ENCODE data around the gene PRSS37.

The PRSS37 gene

GRCh38 chr7:141841385-141841784 lies at the start of gene PRSS37:
TSS of gene PRSS37 (minus strand) at chr7:141841485. CDS start at chr7:141841049, 436 bp downstream.
- no peak within 1 kb of the TSS for H3K9ac ChIP-seq (ENCODE audit: low read length in 5 of 5)
- peaks cover 0 to 5% (median 2%) of the 10 kb centered on the region in 5 donors for H3K9me3 ChIP-seq (ENCODE audit: control insufficient read depth in 5 of 5, low read length in 5 of 5)
- no peaks in the 10 kb centered on the region for H3K4me1 ChIP-seq (ENCODE audit: control insufficient read depth in 5 of 5, insufficient read depth in 5 of 5, low read length in 5 of 5)
- no peaks in the 10 kb centered on the region for H3K27me3 ChIP-seq (ENCODE audit: control insufficient read depth in 5 of 5, insufficient read depth in 4 of 5, low read length in 5 of 5)
- H3K36me3 ChIP-seq (ENCODE audit: control insufficient read depth in 5 of 5, insufficient read depth in 5 of 5, low read length in 5 of 5): no peaks in the 10 kb centered on the region
- H3K4me3 ChIP-seq (ENCODE audit: low read depth in 1 of 5, low read length in 5 of 5): no peak within 1 kb of the TSS
- no peak within 1 kb of the TSS for H3K27ac ChIP-seq (ENCODE audit: low read depth, low read length)

GRCh38 chr7:141889321-141889720 lies 48.0 kb upstream of the PRSS37 start:
- H3K36me3 ChIP-seq (ENCODE audit: control insufficient read depth in 5 of 5, insufficient read depth in 5 of 5, low read length in 5 of 5): no peaks in the 10 kb centered on the region
- H3K9me3 ChIP-seq (ENCODE audit: control insufficient read depth in 5 of 5, low read length in 5 of 5): peaks cover 0 to 4% (median 0%) of the 10 kb centered on the region in 5 donors
- no peaks in the 10 kb centered on the region for H3K4me1 ChIP-seq (ENCODE audit: control insufficient read depth in 5 of 5, insufficient read depth in 5 of 5, low read length in 5 of 5)
- no peaks in the 10 kb centered on the region for H3K27me3 ChIP-seq (ENCODE audit: control insufficient read depth in 5 of 5, insufficient read depth in 4 of 5, low read length in 5 of 5)
- no peak overlapping the region for H3K27ac ChIP-seq (ENCODE audit: low read depth, low read length)
- no peak overlapping the region for H3K4me3 ChIP-seq (ENCODE audit: low read depth in 1 of 5, low read length in 5 of 5)
- H3K9ac ChIP-seq (ENCODE audit: low read length in 5 of 5): no peak overlapping the region

GRCh38 chr7:141884539-141885225 lies 43.4 kb upstream of the PRSS37 start:
- Histone ChIP-seq H3K9ac (ENCODE audit: low read length in 5 of 5) (no peak overlapping the region), H3K9me3 (ENCODE audit: control insufficient read depth in 5 of 5, low read length in 5 of 5) (peaks cover 0 to 7% (median 4%) of the 10 kb centered on the region in 5 donors), H3K27me3 (ENCODE audit: control insufficient read depth in 5 of 5, insufficient read depth in 4 of 5, low read length in 5 of 5) (no peaks in the 10 kb centered on the region)

GRCh38 chr7:141880960-141881359 lies 39.7 kb upstream of the PRSS37 start:
- Histone ChIP-seq H3K27ac (ENCODE audit: low read depth, low read length) (no peak overlapping the region), H3K9ac (ENCODE audit: low read length in 5 of 5) (no peak overlapping the region), H3K9me3 (ENCODE audit: control insufficient read depth in 5 of 5, low read length in 5 of 5) (peaks cover 0 to 11% (median 7%) of the 10 kb centered on the region in 5 donors), H3K4me3 (ENCODE audit: low read depth in 1 of 5, low read length in 5 of 5) (no peak overlapping the region), H3K36me3 (ENCODE audit: control insufficient read depth in 5 of 5, insufficient read depth in 5 of 5, low read length in 5 of 5) (no peaks in the 10 kb centered on the region), H3K4me1 (ENCODE audit: control insufficient read depth in 5 of 5, insufficient read depth in 5 of 5, low read length in 5 of 5) (no peaks in the 10 kb centered on the region), H3K27me3 (ENCODE audit: control insufficient read depth in 5 of 5, insufficient read depth in 4 of 5, low read length in 5 of 5) (no peaks in the 10 kb centered on the region)

More at GRCh38 chr7:141884539-141885225, 43.4 kb upstream of the PRSS37 start:
- H3K4me3 ChIP-seq (ENCODE audit: low read depth in 1 of 5, low read length in 5 of 5): no peak overlapping the region
- no peak overlapping the region for H3K27ac ChIP-seq (ENCODE audit: low read depth, low read length)
- no peaks in the 10 kb centered on the region for H3K36me3 ChIP-seq (ENCODE audit: control insufficient read depth in 5 of 5, insufficient read depth in 5 of 5, low read length in 5 of 5)
- H3K4me1 ChIP-seq (ENCODE audit: control insufficient read depth in 5 of 5, insufficient read depth in 5 of 5, low read length in 5 of 5): no peaks in the 10 kb centered on the region

GRCh38 chr7:141877365-141877764 lies 36.1 kb upstream of the PRSS37 start:
- Histone ChIP-seq H3K36me3 (ENCODE audit: control insufficient read depth in 5 of 5, insufficient read depth in 5 of 5, low read length in 5 of 5) (no peaks in the 10 kb centered on the region), H3K4me1 (ENCODE audit: control insufficient read depth in 5 of 5, insufficient read depth in 5 of 5, low read length in 5 of 5) (no peaks in the 10 kb centered on the region), H3K27ac (ENCODE audit: low read depth, low read length) (no peak overlapping the region), H3K9me3 (ENCODE audit: control insufficient read depth in 5 of 5, low read length in 5 of 5) (peaks cover 0 to 15% (median 11%) of the 10 kb centered on the region in 5 donors), H3K9ac (ENCODE audit: low read length in 5 of 5) (no peak overlapping the region), H3K27me3 (ENCODE audit: control insufficient read depth in 5 of 5, insufficient read depth in 4 of 5, low read length in 5 of 5) (no peaks in the 10 kb centered on the region), H3K4me3 (ENCODE audit: low read depth in 1 of 5, low read length in 5 of 5) (no peak overlapping the region)

GRCh38 chr7:141876371-141876770 lies 35.1 kb upstream of the PRSS37 start:
- no peaks in the 10 kb centered on the region for H3K36me3 ChIP-seq (ENCODE audit: control insufficient read depth in 5 of 5, insufficient read depth in 5 of 5, low read length in 5 of 5)

GRCh38 chr7:141875453-141875852 lies 34.2 kb upstream of the PRSS37 start:
- no peak overlapping the region for H3K27ac ChIP-seq (ENCODE audit: low read depth, low read length)
- H3K9me3 ChIP-seq (ENCODE audit: control insufficient read depth in 5 of 5, low read length in 5 of 5): peaks cover 0 to 15% (median 8%) of the 10 kb centered on the region in 5 donors
- no peaks in the 10 kb centered on the region for H3K27me3 ChIP-seq (ENCODE audit: control insufficient read depth in 5 of 5, insufficient read depth in 4 of 5, low read length in 5 of 5)
- no peak overlapping the region for H3K4me3 ChIP-seq (ENCODE audit: low read depth in 1 of 5, low read length in 5 of 5)
- H3K36me3 ChIP-seq (ENCODE audit: control insufficient read depth in 5 of 5, insufficient read depth in 5 of 5, low read length in 5 of 5): no peaks in the 10 kb centered on the region
- H3K4me1 ChIP-seq (ENCODE audit: control insufficient read depth in 5 of 5, insufficient read depth in 5 of 5, low read length in 5 of 5): no peaks in the 10 kb centered on the region
- H3K9ac ChIP-seq (ENCODE audit: low read length in 5 of 5): no peak overlapping the region

More at GRCh38 chr7:141876371-141876770, 35.1 kb upstream of the PRSS37 start:
- Histone ChIP-seq H3K4me1 (ENCODE audit: control insufficient read depth in 5 of 5, insufficient read depth in 5 of 5, low read length in 5 of 5) (no peaks in the 10 kb centered on the region), H3K4me3 (ENCODE audit: low read depth in 1 of 5, low read length in 5 of 5) (peak overlapping the region in 1 of 5 donors; percentile 24), H3K9ac (ENCODE audit: low read length in 5 of 5) (no peak overlapping the region), H3K27me3 (ENCODE audit: control insufficient read depth in 5 of 5, insufficient read depth in 4 of 5, low read length in 5 of 5) (no peaks in the 10 kb centered on the region), H3K9me3 (ENCODE audit: control insufficient read depth in 5 of 5, low read length in 5 of 5) (peaks cover 0 to 15% (median 11%) of the 10 kb centered on the region in 5 donors), H3K27ac (ENCODE audit: low read depth, low read length) (no peak overlapping the region)

GRCh38 chr7:141874787-141875186 lies 33.5 kb upstream of the PRSS37 start:
- no peaks in the 10 kb centered on the region for H3K36me3 ChIP-seq (ENCODE audit: control insufficient read depth in 5 of 5, insufficient read depth in 5 of 5, low read length in 5 of 5)
- H3K27ac ChIP-seq (ENCODE audit: low read depth, low read length): no peak overlapping the region
- H3K4me1 ChIP-seq (ENCODE audit: control insufficient read depth in 5 of 5, insufficient read depth in 5 of 5, low read length in 5 of 5): no peaks in the 10 kb centered on the region
- no peaks in the 10 kb centered on the region for H3K27me3 ChIP-seq (ENCODE audit: control insufficient read depth in 5 of 5, insufficient read depth in 4 of 5, low read length in 5 of 5)
- no peak overlapping the region for H3K4me3 ChIP-seq (ENCODE audit: low read depth in 1 of 5, low read length in 5 of 5)
- peaks cover 0 to 15% (median 8%) of the 10 kb centered on the region in 5 donors for H3K9me3 ChIP-seq (ENCODE audit: control insufficient read depth in 5 of 5, low read length in 5 of 5)
- no peak overlapping the region for H3K9ac ChIP-seq (ENCODE audit: low read length in 5 of 5)

GRCh38 chr7:141872931-141873330 lies 31.6 kb upstream of the PRSS37 start:
- Histone ChIP-seq H3K27me3 (ENCODE audit: control insufficient read depth in 5 of 5, insufficient read depth in 4 of 5, low read length in 5 of 5) (no peaks in the 10 kb centered on the region), H3K4me3 (ENCODE audit: low read depth in 1 of 5, low read length in 5 of 5) (no peak overlapping the region), H3K4me1 (ENCODE audit: control insufficient read depth in 5 of 5, insufficient read depth in 5 of 5, low read length in 5 of 5) (no peaks in the 10 kb centered on the region), H3K9me3 (ENCODE audit: control insufficient read depth in 5 of 5, low read length in 5 of 5) (peaks cover 0 to 11% (median 9%) of the 10 kb centered on the region in 5 donors), H3K27ac (ENCODE audit: low read depth, low read length) (no peak overlapping the region), H3K9ac (ENCODE audit: low read length in 5 of 5) (no peak overlapping the region), H3K36me3 (ENCODE audit: control insufficient read depth in 5 of 5, insufficient read depth in 5 of 5, low read length in 5 of 5) (no peaks in the 10 kb centered on the region)

- H3K27ac ChIP-seq (ENCODE audit: low read depth, low read length): no peak overlapping the region
- H3K27me3 ChIP-seq (ENCODE audit: control insufficient read depth in 5 of 5, insufficient read depth in 4 of 5, low read length in 5 of 5): no peaks in the 10 kb centered on the region
- H3K9me3 ChIP-seq (ENCODE audit: control insufficient read depth in 5 of 5, low read length in 5 of 5): peaks cover 0 to 4% (median 0%) of the 10 kb centered on the region in 5 donors
- no peak overlapping the region for H3K9ac ChIP-seq (ENCODE audit: low read length in 5 of 5)
- no peak overlapping the region for H3K4me3 ChIP-seq (ENCODE audit: low read depth in 1 of 5, low read length in 5 of 5)
- H3K4me1 ChIP-seq (ENCODE audit: control insufficient read depth in 5 of 5, insufficient read depth in 5 of 5, low read length in 5 of 5): no peaks in the 10 kb centered on the region
- H3K36me3 ChIP-seq (ENCODE audit: control insufficient read depth in 5 of 5, insufficient read depth in 5 of 5, low read length in 5 of 5): no peaks in the 10 kb centered on the region
Measured at GRCh38 chr7:141866974-141867373, 25.7 kb upstream of the PRSS37 start.
